ENCODE measurements around the gene ZNF582. TPM values are rescaled to one million over a fixed set of nuclear protein-coding genes. Genes with fewer than 3 reads are reported as not detected.

The ZNF582 gene
- total RNA-seq, 1 donor from 2014 or later = 1.1 TPM

DNA sequence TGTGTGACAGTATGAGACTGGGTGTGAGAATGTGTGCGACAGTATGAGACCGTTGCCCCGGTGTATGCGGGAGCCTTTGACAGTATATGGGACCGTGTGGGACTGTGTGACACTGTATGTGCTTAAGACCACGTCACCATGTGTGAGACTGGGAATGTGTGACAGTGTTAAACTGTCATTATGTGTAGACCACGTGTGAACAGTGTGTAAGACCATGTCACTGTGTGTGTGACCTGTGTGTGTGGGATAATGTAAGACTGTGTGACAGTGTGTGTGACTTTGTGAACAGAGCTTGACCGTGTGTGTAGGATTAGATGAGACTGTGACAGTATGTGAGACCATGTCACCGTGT lies 11.3 kb upstream of the ZNF582 start:
- FAIRE-seq (no peak), DNase-seq (ENCODE audit: low read depth) (no peak)
- TF ChIP-seq, protein P1, sequence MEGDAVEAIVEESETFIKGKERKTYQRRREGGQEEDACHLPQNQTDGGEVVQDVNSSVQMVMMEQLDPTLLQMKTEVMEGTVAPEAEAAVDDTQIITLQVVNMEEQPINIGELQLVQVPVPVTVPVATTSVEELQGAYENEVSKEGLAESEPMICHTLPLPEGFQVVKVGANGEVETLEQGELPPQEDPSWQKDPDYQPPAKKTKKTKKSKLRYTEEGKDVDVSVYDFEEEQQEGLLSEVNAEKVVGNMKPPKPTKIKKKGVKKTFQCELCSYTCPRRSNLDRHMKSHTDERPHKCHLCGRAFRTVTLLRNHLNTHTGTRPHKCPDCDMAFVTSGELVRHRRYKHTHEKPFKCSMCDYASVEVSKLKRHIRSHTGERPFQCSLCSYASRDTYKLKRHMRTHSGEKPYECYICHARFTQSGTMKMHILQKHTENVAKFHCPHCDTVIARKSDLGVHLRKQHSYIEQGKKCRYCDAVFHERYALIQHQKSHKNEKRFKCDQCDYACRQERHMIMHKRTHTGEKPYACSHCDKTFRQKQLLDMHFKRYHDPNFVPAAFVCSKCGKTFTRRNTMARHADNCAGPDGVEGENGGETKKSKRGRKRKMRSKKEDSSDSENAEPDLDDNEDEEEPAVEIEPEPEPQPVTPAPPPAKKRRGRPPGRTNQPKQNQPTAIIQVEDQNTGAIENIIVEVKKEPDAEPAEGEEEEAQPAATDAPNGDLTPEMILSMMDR (IDR thresholded peaks at IDR 0.05; ENCODE audit: insufficient read depth, low read length, severe bottlenecking) = no peak
- no peaks in the 10 kb centered on the region for H3K36me3 ChIP-seq (ENCODE audit: control insufficient read depth, insufficient read depth, low read length)
- H3K4me3 ChIP-seq (ENCODE audit: low read depth, low read length) = peak overlapping the region; percentile 60
- H3K27me3 ChIP-seq (ENCODE audit: control insufficient read depth, insufficient read depth, low read length) = no peaks in the 10 kb centered on the region

DNA sequence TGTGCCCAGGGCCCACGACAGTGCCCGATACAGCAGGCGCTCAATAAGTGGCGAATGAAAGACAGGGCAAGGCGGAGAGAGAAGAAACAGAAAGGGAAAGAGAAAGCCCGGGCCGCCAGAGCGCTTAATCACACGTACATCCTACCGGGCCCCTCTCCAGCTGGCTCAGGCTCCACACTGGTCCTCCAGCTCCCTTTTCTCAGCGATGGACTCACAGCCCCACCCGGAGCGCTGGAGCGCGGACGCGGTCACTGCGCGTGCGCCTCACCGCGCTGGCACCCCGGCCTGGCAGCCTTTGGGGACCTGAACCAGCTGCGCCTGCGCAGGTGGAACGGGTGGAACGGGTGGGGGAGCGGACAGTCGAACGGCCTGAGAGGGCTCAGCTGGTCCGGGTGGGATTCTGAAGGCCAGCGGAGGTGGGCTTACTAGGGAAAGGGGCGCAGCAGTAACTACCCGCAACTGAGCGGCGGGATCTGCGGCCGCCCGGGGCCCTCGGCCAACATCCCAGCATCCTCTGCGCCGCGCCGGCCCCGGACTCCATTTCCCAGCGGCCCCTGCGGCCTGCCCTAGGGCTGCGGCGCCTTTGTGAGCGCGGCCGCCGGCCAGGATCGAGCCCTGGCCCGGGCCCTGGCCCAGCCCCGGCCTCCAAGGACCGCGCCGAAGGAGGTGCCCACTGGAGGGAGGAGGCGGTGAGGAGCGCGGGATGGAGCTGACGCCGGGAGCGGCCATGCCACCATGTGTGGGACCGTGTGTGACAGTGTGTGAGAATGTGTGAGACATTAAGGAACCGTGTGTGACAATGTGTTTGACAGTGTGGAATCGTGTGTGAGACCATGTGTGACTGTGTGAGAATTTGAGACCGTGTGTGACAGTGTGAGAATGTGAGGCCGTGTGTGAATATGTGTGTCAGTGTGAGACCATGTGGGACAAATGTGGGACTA lies 10.7 kb upstream of the ZNF582 start, which contains the start of gene ZNF583:
Gene ZNF583 (plus strand): TSS at position 569 of the 941 bp plus-strand sequence. CDS start 2,783 bp downstream, outside the sequence.
- TF ChIP-seq, protein P1 (IDR thresholded peaks at IDR 0.05; ENCODE audit: insufficient read depth, low read length, severe bottlenecking) = no peak
- FAIRE-seq (peak; percentile 77), DNase-seq (ENCODE audit: low read depth) (peak; percentile 89)
- Histone ChIP-seq H3K27me3 (ENCODE audit: control insufficient read depth, insufficient read depth, low read length) (no peaks in the 10 kb centered on the region), H3K36me3 (ENCODE audit: control insufficient read depth, insufficient read depth, low read length) (no peaks in the 10 kb centered on the region), H3K4me3 (ENCODE audit: low read depth, low read length) (peak within 1 kb of the TSS; percentile 60)

DNA sequence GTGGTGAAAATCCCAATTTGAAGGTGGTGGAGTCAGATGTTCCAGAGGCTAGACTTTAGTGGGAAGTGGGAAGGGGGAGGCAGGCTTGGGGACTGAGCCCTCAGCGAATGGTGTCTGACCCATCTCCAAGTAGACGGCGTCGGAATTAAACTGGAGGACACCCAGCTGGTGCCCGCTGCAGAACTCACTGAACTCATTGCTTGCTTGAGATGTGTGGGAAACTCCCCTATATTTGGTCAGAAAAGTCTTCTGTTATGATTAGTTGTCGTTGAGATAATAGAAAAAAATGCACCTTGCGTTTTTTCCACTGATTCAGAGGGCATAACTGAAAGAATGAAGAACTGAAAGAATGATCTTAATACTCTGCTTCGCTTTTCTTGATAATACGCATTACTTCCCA lies 9.9 kb upstream of the ZNF582 start:
- FAIRE-seq = no peak
- TF ChIP-seq, protein P1 (IDR thresholded peaks at IDR 0.05; ENCODE audit: insufficient read depth, low read length, severe bottlenecking) = no peak
- H3K4me3 ChIP-seq (ENCODE audit: low read depth, low read length) = peak overlapping the region; percentile 60
- no peaks in the 10 kb centered on the region for H3K27me3 ChIP-seq (ENCODE audit: control insufficient read depth, insufficient read depth, low read length)
- H3K36me3 ChIP-seq (ENCODE audit: control insufficient read depth, insufficient read depth, low read length) = no peaks in the 10 kb centered on the region
- DNase-seq (ENCODE audit: low read depth) = no peak

DNA sequence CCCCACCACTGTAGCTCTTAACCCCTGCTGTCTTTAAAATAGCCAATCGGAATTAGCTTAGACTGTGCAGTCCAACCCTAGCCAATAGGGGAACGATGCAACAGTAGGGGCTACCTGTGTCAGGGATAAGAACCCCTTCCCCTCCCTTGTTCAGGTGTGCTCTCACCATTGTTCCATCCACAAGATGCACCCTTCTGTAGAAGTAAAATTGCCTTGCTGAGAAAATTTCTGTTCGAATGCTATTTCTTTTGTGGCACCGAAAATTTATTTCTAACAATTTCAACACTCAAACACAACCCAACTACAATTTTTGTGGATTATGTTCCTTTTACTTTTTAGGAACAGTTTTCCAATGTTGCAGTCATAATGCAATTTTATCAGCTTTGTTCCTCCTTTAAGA lies 7.2 kb upstream of the ZNF582 start:
- DNase-seq (ENCODE audit: low read depth) (no peak), FAIRE-seq (no peak)
- H3K27me3 ChIP-seq (ENCODE audit: control insufficient read depth, insufficient read depth, low read length) = no peaks in the 10 kb centered on the region
- TF ChIP-seq, protein P1 (IDR thresholded peaks at IDR 0.05; ENCODE audit: insufficient read depth, low read length, severe bottlenecking) = no peak
- no peak overlapping the region for H3K4me3 ChIP-seq (ENCODE audit: low read depth, low read length)
- H3K36me3 ChIP-seq (ENCODE audit: control insufficient read depth, insufficient read depth, low read length) = no peaks in the 10 kb centered on the region

DNA sequence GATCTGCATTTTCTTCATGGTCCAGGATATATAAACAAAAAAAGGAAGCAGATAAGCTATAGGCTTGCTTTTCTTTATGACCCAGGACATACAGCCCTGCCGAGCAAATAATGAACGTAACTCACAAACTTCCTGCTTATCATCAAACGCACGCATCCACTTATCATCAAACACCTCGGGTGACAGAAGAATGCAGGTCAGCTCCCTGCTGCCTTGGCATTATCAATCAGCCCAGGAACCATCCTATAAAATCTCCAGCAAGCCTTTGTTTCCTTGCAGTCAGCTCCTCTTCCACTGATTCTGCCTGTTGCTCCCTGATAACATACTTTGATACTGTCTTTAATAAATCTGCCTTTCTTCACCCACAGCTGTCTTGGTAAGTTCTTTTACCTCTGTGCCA lies 5.5 kb upstream of the ZNF582 start:
- DNase-seq (ENCODE audit: low read depth) (no peak), FAIRE-seq (no peak)
- Histone ChIP-seq H3K36me3 (ENCODE audit: control insufficient read depth, insufficient read depth, low read length) (no peaks in the 10 kb centered on the region), H3K27me3 (ENCODE audit: control insufficient read depth, insufficient read depth, low read length) (no peaks in the 10 kb centered on the region), H3K4me3 (ENCODE audit: low read depth, low read length) (no peak overlapping the region)
- TF ChIP-seq, protein P1 (IDR thresholded peaks at IDR 0.05; ENCODE audit: insufficient read depth, low read length, severe bottlenecking) = no peak
